M059J (cell line): ENCODE measurements around the gene ENDOD1. TPM values are rescaled to one million over a fixed set of nuclear protein-coding genes. Genes with fewer than 3 reads are reported as not detected.
"Not testable (repeated sequence)": the region's sequence is repeated elsewhere in the genome, so short reads cannot be mapped to it uniquely, and the experiment has no call there.

Experiments used
- DNase-seq: peaks from one replicate; pipeline ENCODE4 v3.0.0-alpha.2; 2012; ENCODE audit warnings: low read depth
- total RNA-seq: library from RNA; depleted of rRNA; stranded (reverse); fragments of >200 nt; shearing (Covaris generic); gene quantifications from 2 replicates; pipeline ENCODE4 v1.2.3, GENCODE V29; 2014; rRNA removed

Gene ENDOD1, protein sequence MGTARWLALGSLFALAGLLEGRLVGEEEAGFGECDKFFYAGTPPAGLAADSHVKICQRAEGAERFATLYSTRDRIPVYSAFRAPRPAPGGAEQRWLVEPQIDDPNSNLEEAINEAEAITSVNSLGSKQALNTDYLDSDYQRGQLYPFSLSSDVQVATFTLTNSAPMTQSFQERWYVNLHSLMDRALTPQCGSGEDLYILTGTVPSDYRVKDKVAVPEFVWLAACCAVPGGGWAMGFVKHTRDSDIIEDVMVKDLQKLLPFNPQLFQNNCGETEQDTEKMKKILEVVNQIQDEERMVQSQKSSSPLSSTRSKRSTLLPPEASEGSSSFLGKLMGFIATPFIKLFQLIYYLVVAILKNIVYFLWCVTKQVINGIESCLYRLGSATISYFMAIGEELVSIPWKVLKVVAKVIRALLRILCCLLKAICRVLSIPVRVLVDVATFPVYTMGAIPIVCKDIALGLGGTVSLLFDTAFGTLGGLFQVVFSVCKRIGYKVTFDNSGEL
- 12.5 and 19.0 TPM in 2 replicates for total RNA-seq

DNA sequence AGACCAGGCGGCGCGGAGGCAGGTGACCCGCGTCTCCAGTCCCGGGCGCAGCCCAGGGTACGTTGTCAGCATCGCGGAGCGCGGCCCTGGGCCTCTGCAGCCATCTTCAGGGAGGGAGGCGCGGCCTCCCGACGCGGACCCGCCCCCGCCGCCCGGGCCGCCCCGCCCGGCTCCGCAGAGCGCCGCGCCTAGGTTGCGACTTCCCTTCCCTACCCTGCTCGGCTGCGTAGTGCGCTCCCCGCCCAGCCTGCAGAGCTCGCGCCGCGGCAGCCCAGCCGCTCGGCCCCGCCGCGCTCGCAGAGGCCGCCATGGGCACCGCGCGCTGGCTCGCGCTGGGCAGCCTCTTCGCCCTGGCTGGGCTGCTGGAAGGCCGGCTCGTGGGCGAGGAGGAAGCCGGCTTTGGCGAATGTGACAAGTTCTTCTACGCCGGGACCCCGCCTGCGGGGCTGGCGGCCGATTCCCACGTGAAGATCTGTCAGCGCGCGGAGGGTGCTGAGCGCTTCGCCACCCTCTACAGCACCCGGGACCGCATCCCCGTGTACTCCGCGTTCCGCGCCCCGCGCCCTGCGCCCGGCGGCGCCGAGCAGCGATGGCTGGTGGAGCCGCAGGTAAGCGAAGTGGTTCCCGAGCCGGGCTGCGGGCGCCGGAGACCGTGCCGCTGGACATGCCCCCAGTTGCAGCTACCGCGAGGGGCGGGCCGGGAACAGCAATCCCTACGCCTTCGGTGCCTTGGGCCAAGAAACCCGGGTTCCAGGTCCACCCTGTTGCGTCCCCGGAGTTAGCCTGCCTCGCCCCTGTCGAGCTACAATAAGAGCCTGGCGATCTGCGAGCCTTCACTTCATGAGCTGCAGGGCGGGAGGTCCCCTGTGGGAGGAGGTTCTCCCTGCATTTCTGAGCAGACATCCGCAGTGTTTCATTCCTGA lies at the start of gene ENDOD1:
Gene ENDOD1 (plus strand): TSS at position 227 of the 923 bp plus-strand sequence. CDS start 82 bp downstream, at position 309.
- DNase-seq: peak; percentile 71

DNA sequence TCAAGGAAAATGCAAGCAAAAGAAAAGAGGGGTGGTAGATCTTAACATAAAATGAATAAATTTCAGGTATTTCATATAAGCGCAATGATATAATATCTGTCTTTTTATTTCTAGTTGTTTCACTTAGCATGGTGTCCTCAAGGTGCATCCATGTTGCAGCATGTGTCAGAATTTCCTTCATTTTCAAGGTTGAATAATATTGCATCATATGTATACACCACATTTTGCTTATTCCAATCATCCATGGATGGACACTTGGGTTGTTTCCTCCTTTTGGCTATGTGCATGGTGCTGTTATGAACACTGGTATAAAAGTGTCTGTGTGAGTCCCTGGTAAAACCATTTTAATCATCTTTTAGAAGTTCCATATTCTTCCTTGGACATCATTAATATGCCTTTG lies 47.4 kb upstream of the ENDOD1 start:
- DNase-seq: no peak

DNA sequence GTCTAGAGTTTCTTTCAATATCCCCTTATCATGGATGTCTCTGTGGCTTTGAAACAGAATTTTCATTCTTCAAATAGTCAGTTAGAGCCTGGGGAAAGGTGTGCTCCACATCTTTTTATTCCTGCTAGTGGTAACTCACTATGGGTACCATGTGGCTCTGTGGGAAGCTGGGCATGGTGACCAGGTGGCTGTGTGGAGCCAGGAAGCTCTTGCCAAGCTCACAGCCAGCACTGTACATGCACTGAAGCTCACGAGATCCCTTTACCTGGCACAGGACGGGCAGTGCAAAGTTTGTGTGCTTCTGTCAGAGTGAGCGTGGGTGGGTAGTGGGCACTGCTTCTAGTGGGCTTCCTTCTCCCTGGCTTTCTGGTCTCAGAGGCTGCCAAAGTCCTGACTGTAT lies 46.7 kb upstream of the ENDOD1 start:
- DNase-seq: no peak

DNA sequence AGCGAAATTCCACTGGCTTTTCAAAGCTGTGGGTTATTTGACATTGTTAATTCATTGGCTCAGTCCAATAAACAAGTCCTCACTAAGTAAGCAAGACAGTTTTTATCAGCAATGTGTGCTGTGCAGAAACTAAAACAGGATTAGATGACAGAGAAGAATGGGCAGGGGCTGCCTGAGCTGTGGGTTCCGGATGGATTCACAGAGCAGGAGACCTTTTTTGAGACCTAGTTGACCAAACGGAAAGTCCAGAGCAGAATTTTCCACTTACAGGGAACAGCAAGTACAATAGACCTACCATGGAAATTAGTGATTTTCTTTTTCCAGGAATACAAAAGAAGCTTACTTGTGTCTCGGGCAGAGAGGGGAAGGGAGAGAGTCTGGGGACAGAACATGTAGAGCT lies 45.6 kb upstream of the ENDOD1 start:
- DNase-seq: no peak

GRCh38 chr11:95045812-95046211 lies 43.8 kb upstream of the ENDOD1 start:
- DNase-seq: no peak

- DNase-seq: not testable (repeated sequence)
Measured at GRCh38 chr11:95049122-95049521, 40.5 kb upstream of the ENDOD1 start, which contains the start of gene KDM4F. TSS of gene KDM4F (plus strand) at chr11:95049422.

- DNase-seq: no peak
Measured at GRCh38 chr11:95050595-95051202, 38.9 kb upstream of the ENDOD1 start.

DNA sequence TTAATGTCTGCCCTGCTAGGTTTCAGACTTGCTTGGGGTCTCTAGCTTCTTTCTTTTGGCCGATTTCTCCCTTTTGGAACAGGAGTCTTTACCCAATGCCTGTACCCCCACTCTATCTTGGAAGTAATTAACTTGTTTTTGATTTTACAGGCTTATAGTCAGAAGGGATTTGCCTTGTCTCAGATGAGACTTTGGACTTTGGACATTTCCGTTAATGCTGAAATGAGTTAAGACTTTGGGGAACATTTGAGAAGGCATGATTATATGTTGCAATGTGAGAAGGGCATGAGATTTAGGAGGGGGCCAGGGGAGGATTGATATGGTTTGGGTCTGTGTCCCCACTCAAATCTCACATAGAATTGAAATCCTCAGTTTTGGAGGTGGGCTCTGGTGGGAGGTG lies 35.3 kb upstream of the ENDOD1 start:
- no peak for DNase-seq

DNA sequence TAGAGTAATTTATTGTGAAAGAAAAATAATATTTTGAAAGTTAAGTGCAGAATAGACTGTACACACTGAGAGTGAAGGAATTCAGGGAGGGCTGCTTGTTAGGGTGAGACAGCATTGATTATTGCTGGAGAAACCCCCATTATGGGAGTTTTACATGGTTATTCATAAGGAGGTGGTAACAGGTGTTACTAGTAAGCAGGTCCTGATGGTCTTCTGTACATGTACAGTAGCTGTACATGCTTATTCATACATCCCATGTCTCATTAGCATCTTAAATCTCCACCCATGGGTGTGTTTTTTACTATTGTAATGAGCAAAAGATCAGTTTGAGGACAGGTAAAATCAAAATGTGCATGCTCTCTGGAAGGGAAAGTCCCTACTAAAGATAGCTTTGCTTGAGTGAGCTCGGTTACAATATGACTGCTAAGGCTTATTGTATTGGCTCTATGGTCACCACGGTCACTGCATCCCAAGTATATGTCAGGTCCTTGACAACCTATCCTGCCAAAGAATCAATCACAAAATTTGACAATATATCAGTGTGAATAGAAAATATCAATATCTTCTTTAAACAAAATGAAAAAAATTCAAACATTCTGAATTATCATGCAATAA lies 34.3 kb upstream of the ENDOD1 start:
- no peak for DNase-seq

GRCh38 chr11:95057959-95058358 lies 31.7 kb upstream of the ENDOD1 start:
- DNase-seq: no peak

DNA sequence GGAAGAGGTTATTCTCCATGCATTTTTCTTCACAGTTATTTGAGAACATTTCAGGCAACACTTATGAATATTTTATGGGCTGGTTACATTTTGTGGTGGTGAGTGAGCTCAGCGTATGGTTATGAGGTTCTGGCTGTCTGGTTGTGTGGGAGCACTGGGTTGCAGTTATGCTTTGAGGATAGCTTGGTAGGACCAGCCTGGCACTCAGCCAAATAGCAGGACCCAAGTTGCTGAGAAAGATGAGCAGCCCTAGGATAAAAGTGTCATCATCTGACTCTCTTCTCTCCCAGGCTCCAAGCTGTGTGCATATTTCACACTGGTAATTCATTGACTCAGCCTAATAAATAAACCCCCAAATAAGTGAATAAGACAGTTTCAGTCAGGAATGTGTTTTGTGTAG lies 31.0 kb upstream of the ENDOD1 start:
- no peak for DNase-seq

DNA sequence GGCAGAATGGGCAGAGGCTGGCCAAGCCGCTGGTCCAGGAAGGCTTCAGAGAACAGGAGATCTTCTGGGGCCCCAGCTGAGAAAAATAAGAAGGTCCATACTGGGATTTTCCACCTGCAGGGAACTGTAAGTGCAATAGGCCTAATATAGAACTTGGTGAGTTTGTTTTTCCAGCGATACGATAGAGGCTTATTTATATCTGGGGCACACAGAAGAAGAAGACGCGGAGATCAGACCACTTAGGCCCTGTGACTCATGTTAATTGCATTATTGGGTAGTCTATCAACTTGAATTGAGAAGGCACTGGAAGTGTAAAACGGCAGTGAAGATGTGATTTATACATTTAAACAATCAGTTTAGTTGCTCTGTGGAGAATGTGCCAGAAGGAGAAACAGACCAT lies 30.6 kb upstream of the ENDOD1 start:
- no peak for DNase-seq

GRCh38 chr11:95065336-95065735 lies 24.3 kb upstream of the ENDOD1 start:
- no peak for DNase-seq

DNA sequence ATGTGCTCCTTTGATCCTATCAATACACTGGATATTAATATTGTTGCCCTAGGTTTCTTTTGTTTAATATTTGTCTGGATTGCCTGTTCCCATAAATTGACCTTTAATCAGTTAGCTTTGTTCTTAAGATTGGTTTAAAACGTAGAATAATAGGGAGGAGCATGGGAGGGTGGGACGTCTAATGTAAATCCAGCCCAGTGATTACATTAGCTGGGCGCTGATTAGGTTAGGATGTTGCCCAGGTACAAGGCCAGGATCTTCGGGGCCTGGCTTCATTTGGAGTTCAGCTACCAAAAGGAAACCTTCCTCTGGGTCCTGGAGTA lies 23.0 kb upstream of the ENDOD1 start, which contains the start of gene SRSF8:
Gene SRSF8 (plus strand): TSS at position 204 of the 323 bp plus-strand sequence. CDS start 308 bp downstream, outside the sequence.
- no peak for DNase-seq

GRCh38 chr11:95067039-95067840 lies 22.4 kb upstream of the ENDOD1 start:
- peak; percentile 73 for DNase-seq

DNA sequence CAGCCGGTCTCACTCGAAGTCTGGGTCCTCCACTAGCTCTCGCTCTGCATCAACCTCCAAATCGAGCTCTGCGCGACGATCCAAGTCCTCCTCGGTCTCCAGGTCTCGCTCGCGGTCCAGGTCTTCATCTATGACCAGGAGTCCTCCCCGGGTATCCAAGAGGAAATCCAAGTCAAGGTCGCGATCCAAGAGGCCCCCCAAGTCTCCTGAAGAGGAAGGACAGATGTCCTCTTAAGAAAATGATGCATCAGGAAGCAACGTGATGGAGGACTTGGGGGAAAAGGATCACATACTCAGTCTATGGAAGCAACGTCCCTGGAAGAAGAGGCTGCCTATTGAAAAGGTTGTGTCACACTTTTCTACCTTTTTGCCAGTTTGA lies 21.8 kb upstream of the ENDOD1 start:
- DNase-seq: no peak

GRCh38 chr11:95068549-95068948 lies 21.1 kb upstream of the ENDOD1 start:
- DNase-seq: peak; percentile 95

GRCh38 chr11:95070471-95070870 lies 19.2 kb upstream of the ENDOD1 start:
- DNase-seq: no peak

- DNase-seq: no peak
Measured at GRCh38 chr11:95072948-95073347, 16.7 kb upstream of the ENDOD1 start.

- DNase-seq: no peak
Measured at GRCh38 chr11:95074792-95075563, 14.7 kb upstream of the ENDOD1 start.
